Colonic mucosa (tissue), 4 donors: ENCODE results near the gene UBE2G2. TPM values are rescaled to one million over a fixed set of nuclear protein-coding genes. Genes with fewer than 3 reads are reported as not detected.

Source experiments
- DNase-seq: peaks from one replicate; pipeline ENCODE4 v3.0.0-alpha.2; 2020
- H3K27ac ChIP-seq: fragments of 200-600 bp; one replicate; pipeline ENCODE4 v1.8.0; 2021
- H3K27me3 ChIP-seq: fragments of 200-600 bp; one replicate; pipeline ENCODE4 v1.8.0; 2021
- H3K36me3 ChIP-seq: fragments of 200-600 bp; one replicate; pipeline ENCODE4 v1.8.0; 2021
- H3K4me1 ChIP-seq: fragments of 200-600 bp; one replicate; pipeline ENCODE4 v1.8.0; 2021; ENCODE audit warnings: mild to moderate bottlenecking
- H3K4me3 ChIP-seq: fragments of 200-600 bp; one replicate; pipeline ENCODE4 v1.8.0; 2021
- H3K9ac ChIP-seq, 2 donors: one replicate each; pipeline ENCODE4 v1.7.0; 2013; ENCODE audit warnings: control low read depth in 2 of 2, low read depth in 2 of 2, low read length in 2 of 2
- H3K9me3 ChIP-seq: fragments of 200-600 bp; one replicate; pipeline ENCODE4 v1.8.0; 2021
- intact Hi-C: fragments of 100-400 bp; cut with DNase I; formaldehyde crosslinking; loops from one replicate; pipeline ENCODE4 v1.14.1; 2022
- total RNA-seq, 2 donors: library from RNA; stranded (reverse); fragmentation: NEBNext Ultra II Directional in 1 of 2; extraction: Animal tissue kit (Norgen Biotek cat#: 25700) in 1 of 2; gene quantifications; one replicate each; pipeline ENCODE4 v1.2.1, GENCODE V29; 2021
- TF ChIP-seq, protein P1 (sequence below): fragments of 200-600 bp; IDR thresholded peaks from one replicate; pipeline ENCODE4 v1.8.0; 2022; ENCODE audit warnings: antibody characterized with exemption, mild to moderate bottlenecking
- donor health status: healthy.
- donor health status: DM: no; HTN: no; CAD: no.
- donor health status: DM: no; HTN: no; CAD: no.

Gene UBE2G2
- total RNA-seq, 2 donors from 2014 or later = 50.3 to 76.1 TPM

DNA sequence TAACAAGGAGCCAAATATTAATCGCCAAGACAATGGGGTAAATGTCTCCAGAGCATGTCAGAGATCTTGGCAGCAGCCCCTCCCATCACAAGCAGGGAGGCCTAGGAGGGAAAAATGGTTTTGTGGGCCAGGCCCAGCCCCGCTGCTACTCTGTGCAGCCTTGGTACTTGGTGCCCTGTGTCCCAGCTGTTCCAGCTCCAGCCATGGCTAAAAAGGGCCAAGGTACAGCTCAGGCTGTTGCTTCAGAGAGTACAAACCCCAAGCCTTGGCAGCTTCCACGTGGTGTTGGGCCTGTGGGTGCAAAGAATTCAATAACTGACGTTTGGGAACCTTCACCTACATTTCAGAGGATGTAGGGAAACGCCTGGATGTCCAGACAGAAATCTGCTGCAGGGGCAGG, 10.4 kb downstream of the UBE2G2 start:
- no peak for DNase-seq
- intact Hi-C loops = loop anchor here (5.0 kb wide), 1 partner anchor 284 kb away; no protein-coding TSS in a partner anchor
- no peaks in the 10 kb centered on the region for H3K36me3 ChIP-seq
- no peak overlapping the region for H3K4me3 ChIP-seq
- no peak overlapping the region for H3K9ac ChIP-seq
- no peaks in the 10 kb centered on the region for H3K4me1 ChIP-seq
- H3K27ac ChIP-seq = no peak overlapping the region
- H3K27me3 ChIP-seq = no peaks in the 10 kb centered on the region
- TF ChIP-seq, protein P1, sequence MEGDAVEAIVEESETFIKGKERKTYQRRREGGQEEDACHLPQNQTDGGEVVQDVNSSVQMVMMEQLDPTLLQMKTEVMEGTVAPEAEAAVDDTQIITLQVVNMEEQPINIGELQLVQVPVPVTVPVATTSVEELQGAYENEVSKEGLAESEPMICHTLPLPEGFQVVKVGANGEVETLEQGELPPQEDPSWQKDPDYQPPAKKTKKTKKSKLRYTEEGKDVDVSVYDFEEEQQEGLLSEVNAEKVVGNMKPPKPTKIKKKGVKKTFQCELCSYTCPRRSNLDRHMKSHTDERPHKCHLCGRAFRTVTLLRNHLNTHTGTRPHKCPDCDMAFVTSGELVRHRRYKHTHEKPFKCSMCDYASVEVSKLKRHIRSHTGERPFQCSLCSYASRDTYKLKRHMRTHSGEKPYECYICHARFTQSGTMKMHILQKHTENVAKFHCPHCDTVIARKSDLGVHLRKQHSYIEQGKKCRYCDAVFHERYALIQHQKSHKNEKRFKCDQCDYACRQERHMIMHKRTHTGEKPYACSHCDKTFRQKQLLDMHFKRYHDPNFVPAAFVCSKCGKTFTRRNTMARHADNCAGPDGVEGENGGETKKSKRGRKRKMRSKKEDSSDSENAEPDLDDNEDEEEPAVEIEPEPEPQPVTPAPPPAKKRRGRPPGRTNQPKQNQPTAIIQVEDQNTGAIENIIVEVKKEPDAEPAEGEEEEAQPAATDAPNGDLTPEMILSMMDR = no peak
- H3K9me3 ChIP-seq = no peaks in the 10 kb centered on the region

DNA sequence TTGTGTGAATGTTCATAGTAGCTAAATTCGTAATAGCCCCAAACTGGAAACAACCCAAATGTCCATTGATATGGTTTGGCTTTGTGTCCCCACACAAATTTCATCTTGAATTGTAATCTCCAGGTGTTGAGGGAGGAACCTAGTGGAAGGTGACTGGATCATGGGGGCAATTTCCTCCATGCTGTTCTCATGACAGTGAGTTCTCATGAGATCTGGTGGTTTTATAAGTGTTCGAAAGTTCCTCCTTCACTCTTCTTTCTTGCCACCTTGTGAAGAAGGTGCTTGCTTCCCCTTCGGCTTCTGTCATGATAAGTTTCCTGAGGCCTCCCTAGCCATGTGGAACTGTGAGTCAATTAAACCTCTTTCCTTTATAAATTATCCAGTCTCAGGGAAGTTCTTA, 11.3 kb downstream of the UBE2G2 start:
- no peaks in the 10 kb centered on the region for H3K4me1 ChIP-seq
- no peak overlapping the region for H3K9ac ChIP-seq
- H3K36me3 ChIP-seq = no peaks in the 10 kb centered on the region
- no peaks in the 10 kb centered on the region for H3K27me3 ChIP-seq
- intact Hi-C loops = loop anchor here (5.0 kb wide), 1 partner anchor 283 kb away; no protein-coding TSS in a partner anchor
- TF ChIP-seq, protein P1 = no peak
- no peak overlapping the region for H3K27ac ChIP-seq
- H3K4me3 ChIP-seq = no peak overlapping the region
- no peaks in the 10 kb centered on the region for H3K9me3 ChIP-seq
- DNase-seq = no peak

DNA sequence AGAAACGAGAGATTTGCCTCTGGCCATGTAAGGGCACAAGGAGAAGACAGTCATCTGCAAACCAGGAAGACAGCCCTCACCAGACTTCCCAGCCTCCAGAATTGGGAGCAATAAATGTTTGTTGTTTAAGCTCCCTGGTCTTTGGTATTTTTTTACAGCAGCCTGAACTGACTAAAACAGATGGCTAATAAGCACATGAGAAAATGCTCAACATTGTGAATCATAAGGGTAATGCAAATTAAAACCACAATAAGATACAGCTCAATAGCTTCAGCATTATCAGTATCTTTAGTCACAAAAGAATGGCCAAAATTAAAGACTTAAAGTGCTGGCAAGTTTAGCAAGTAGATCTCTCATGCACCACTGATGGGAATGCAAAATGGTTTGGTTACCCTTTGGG, 11.7 kb downstream of the UBE2G2 start:
- intact Hi-C loops = loop anchor here (5.0 kb wide), 1 partner anchor 283 kb away; no protein-coding TSS in a partner anchor
- Histone ChIP-seq H3K27ac (no peak overlapping the region), H3K27me3 (no peaks in the 10 kb centered on the region), H3K36me3 (no peaks in the 10 kb centered on the region), H3K9ac (no peak overlapping the region), H3K9me3 (no peaks in the 10 kb centered on the region), H3K4me1 (no peaks in the 10 kb centered on the region), H3K4me3 (no peak overlapping the region)
- TF ChIP-seq, protein P1 = no peak
- DNase-seq = no peak

DNA sequence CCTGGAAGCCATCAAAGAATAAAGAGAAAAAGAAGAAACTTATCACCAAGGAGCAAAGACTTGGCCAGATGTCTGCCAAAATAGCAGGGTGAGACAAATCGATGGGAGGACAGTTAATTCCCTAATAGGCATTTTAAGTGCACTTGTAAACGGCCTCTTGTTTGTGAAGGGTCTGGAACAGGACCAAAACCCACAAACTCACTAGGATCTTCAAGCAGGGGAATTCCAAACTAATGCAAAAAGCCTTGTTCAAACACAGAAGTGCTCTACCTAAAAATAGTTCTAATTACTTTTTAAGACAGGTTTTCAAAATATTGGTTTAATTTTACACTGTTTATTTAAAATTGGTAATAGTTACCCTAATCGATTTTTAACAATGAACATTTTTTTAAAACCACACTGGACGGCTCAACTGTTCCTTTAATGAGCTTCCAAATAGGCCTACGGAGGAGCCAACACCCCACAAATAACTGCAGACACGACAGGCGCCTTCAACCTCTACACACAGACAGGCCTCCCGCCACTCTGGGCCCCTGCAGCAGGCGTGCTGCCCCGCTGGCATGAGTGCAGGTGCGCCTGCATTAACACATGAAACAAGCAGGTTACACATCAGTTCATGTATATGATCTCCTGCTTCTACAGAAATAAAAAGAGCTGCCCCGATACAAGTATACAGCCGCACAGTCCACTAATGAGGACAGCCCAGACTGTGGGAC, 15.8 kb downstream of the UBE2G2 start:
- H3K27ac ChIP-seq = no peak overlapping the region
- H3K4me1 ChIP-seq = no peaks in the 10 kb centered on the region
- intact Hi-C loops = no loop called here
- no peak overlapping the region for H3K4me3 ChIP-seq
- H3K27me3 ChIP-seq = no peaks in the 10 kb centered on the region
- H3K36me3 ChIP-seq = no peaks in the 10 kb centered on the region
- H3K9me3 ChIP-seq = no peaks in the 10 kb centered on the region
- no peak for DNase-seq
- TF ChIP-seq, protein P1 = no peak
- no peak overlapping the region for H3K9ac ChIP-seq

DNA sequence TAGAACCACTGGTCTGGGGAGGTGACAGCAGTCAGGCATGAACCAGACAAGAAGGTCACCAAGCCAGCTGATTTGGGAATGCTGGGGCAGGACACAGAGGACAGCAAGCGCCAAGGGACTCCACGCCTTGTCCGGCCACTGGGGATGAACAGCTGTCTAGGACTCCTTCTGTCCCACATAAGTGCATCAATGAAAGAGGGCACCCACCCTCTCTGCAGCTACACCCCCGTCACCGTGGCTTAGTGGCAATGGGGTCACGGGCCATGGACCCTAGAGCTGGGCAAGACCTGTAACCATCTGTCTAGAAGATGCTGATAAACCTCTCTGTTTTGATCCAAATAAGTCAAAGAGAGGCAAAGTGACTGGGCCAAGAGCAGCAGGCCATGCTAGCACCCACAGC, 16.8 kb downstream of the UBE2G2 start:
- DNase-seq = no peak
- TF ChIP-seq, protein P1 = no peak
- H3K27ac ChIP-seq = no peak overlapping the region
- H3K9ac ChIP-seq = no peak overlapping the region
- H3K9me3 ChIP-seq = no peaks in the 10 kb centered on the region
- H3K36me3 ChIP-seq = no peaks in the 10 kb centered on the region
- H3K4me3 ChIP-seq = no peak overlapping the region
- intact Hi-C loops = no loop called here
- no peaks in the 10 kb centered on the region for H3K4me1 ChIP-seq
- no peaks in the 10 kb centered on the region for H3K27me3 ChIP-seq
